AG09309 (cell line): Measurements from ENCODE around the gene LDLRAD3.

Experiments
- DNase-seq: peaks from one replicate; pipeline ENCODE4 v3.0.0-alpha.2; 2010; ENCODE audit warnings: low read depth
- H3K4me3 ChIP-seq: 2 replicates; pipeline ENCODE4 v1.5.1; 2011; ENCODE audit warnings: mild to moderate bottlenecking, low read depth, low read length, moderate library complexity; ENCODE audit not compliant: control insufficient read depth
- CTCF ChIP-seq: IDR thresholded peaks from 2 replicates; pipeline ENCODE4 v1.5.1; 2011; ENCODE audit warnings: mild to moderate bottlenecking, low read depth, low read length, inconsistent platforms; ENCODE audit not compliant: insufficient read depth, control insufficient read depth; ENCODE audit errors: missing control alignments

LDLRAD3 gene

GRCh38 chr11:36071917-36072500 is 128.1 kb downstream of the LDLRAD3 start:
- no peak for TF ChIP-seq CTCF
- DNase-seq = no peak

GRCh38 chr11:36073411-36074203 is 129.7 kb downstream of the LDLRAD3 start:
- H3K4me3 ChIP-seq = no peak overlapping the region
- TF ChIP-seq CTCF = no peak
- no peak for DNase-seq

More at GRCh38 chr11:36071917-36072500, 128.1 kb downstream of the LDLRAD3 start:
- no peak overlapping the region for H3K4me3 ChIP-seq

GRCh38 chr11:36074941-36075431 is 131.1 kb downstream of the LDLRAD3 start:
- no peak overlapping the region for H3K4me3 ChIP-seq
- no peak for TF ChIP-seq CTCF
- DNase-seq = peak; percentile 76

- DNase-seq = no peak
- no peak for TF ChIP-seq CTCF
Observed at GRCh38 chr11:36077368-36077767, 133.5 kb downstream of the LDLRAD3 start.

GRCh38 chr11:36077886-36078685 is 134.2 kb downstream of the LDLRAD3 start:
- no peak for TF ChIP-seq CTCF
- DNase-seq = no peak
- H3K4me3 ChIP-seq = no peak overlapping the region

More at GRCh38 chr11:36077368-36077767, 133.5 kb downstream of the LDLRAD3 start:
- H3K4me3 ChIP-seq = no peak overlapping the region

GRCh38 chr11:36078686-36079055 is 134.8 kb downstream of the LDLRAD3 start:
- no peak for TF ChIP-seq CTCF
- no peak for DNase-seq
- H3K4me3 ChIP-seq = no peak overlapping the region
